Measurements from ENCODE around the gene VPS13C.

DNA sequence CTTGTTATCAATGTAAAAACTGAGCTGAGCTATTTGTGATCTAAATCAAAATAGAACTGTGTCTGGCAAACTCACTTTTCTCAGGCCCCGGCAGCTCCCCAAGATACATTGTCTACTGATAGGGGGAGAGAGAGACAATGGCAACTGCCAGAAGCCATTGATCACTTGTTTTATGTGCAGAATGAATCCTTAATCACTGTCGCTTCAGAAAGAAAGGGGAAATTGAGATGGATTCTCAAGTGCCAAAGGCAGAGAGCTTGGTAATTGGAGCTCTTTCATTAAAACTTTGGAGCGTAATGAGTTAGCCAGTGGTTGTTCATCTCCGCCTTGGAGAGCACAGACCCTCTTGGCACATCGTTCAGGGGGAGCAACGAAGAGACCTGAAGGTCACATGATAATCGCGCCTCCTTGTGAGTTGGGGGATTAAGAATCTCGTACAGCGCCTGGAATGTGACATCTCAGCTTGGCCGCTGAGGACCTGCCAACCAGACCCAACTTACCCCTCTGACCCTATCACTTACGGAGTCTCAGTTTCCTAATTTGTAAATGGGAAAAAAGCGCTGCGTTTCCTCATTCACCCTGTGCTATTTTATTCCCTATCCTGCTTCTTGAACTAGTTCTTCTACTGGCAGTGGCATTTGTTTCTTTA lies 252.8 kb downstream of the VPS13C start:
- no peak for TF ChIP-seq EZH2 (IDR thresholded peaks at IDR 0.05; ENCODE audit: borderline replicate concordance, low read length)
- TF ChIP-seq, protein P1, sequence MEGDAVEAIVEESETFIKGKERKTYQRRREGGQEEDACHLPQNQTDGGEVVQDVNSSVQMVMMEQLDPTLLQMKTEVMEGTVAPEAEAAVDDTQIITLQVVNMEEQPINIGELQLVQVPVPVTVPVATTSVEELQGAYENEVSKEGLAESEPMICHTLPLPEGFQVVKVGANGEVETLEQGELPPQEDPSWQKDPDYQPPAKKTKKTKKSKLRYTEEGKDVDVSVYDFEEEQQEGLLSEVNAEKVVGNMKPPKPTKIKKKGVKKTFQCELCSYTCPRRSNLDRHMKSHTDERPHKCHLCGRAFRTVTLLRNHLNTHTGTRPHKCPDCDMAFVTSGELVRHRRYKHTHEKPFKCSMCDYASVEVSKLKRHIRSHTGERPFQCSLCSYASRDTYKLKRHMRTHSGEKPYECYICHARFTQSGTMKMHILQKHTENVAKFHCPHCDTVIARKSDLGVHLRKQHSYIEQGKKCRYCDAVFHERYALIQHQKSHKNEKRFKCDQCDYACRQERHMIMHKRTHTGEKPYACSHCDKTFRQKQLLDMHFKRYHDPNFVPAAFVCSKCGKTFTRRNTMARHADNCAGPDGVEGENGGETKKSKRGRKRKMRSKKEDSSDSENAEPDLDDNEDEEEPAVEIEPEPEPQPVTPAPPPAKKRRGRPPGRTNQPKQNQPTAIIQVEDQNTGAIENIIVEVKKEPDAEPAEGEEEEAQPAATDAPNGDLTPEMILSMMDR (IDR thresholded peaks at IDR 0.05; ENCODE audit: low read length): no peak

All from OCI-LY1 (cell line).